ENCODE data around the gene SCD. TPM values are rescaled to one million over a fixed set of nuclear protein-coding genes. Genes with fewer than 3 reads are reported as not detected.

Gene SCD
- total and polyA plus RNA-seq, 12 donors, result 1.8 to 62.7 (median 14.6) TPM

- intact Hi-C loops (cut with DNase I), result no loop called here
- Histone ChIP-seq H3K36me3 (no peaks in the 10 kb centered on the region), H3K4me3 (no peak overlapping the region), H3K4me1 (no peaks in the 10 kb centered on the region), H3K27me3 (peaks cover 0 to 92% (median 60%) of the 10 kb centered on the region in 7 donors), H3K27ac (no peak overlapping the region), H3K9me3 (no peaks in the 10 kb centered on the region)
- 71 to 81% methylated on average over 4 of the region's 4 CpGs for WGBS, 2 donors
- no peak for DNase-seq
- no peak for ATAC-seq
- TF ChIP-seq, protein P1, sequence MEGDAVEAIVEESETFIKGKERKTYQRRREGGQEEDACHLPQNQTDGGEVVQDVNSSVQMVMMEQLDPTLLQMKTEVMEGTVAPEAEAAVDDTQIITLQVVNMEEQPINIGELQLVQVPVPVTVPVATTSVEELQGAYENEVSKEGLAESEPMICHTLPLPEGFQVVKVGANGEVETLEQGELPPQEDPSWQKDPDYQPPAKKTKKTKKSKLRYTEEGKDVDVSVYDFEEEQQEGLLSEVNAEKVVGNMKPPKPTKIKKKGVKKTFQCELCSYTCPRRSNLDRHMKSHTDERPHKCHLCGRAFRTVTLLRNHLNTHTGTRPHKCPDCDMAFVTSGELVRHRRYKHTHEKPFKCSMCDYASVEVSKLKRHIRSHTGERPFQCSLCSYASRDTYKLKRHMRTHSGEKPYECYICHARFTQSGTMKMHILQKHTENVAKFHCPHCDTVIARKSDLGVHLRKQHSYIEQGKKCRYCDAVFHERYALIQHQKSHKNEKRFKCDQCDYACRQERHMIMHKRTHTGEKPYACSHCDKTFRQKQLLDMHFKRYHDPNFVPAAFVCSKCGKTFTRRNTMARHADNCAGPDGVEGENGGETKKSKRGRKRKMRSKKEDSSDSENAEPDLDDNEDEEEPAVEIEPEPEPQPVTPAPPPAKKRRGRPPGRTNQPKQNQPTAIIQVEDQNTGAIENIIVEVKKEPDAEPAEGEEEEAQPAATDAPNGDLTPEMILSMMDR (IDR thresholded peaks at IDR 0.05), result no peak
These were observed 31.4 kb upstream of the SCD start for GRCh38 chr10:100315615-100316014.

GRCh38 chr10:100318207-100318606 lies 28.8 kb upstream of the SCD start:
- Histone ChIP-seq H3K4me1 (no peaks in the 10 kb centered on the region), H3K27me3 (peaks cover 0 to 78% (median 48%) of the 10 kb centered on the region in 7 donors), H3K27ac (no peak overlapping the region), H3K4me3 (no peak overlapping the region), H3K9me3 (no peaks in the 10 kb centered on the region), H3K36me3 (no peaks in the 10 kb centered on the region)
- WGBS, 2 donors, result 86% methylated on average over 4 of the region's 4 CpGs
- DNase-seq, result no peak
- TF ChIP-seq, protein P1 (IDR thresholded peaks at IDR 0.05), result no peak
- ATAC-seq, result no peak
- intact Hi-C loops (cut with DNase I), result no loop called here

DNA sequence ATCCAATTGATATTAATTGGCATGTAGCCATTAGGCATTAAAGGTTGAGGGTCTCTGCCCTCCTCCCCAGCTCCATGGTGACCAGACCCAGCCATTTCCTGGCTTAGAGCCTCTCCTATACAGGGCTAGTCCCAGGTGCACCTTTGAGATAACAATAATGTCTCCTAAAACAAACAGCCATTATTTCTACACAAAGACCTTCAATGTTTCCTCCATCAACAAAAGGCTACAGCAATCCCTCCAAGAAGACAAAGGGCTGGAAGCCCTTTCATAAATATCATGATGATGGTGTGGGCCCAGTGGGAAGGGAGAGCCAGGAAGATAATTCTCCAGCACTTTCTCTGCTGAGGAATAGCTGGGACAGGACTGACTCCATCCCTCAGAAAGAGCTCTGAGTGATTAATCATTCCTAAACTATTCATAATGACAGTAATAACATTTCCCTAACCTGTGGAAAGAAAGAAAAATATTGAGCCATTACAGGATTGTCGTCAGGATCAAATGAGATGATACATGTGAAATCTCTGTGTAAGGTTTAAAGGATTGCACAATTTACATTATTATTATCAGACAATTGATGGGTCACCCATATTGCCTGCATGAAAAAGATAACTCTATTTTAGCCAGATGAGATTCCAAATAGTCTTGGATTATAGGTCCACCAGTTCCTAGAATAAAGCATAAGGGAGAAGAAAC lies 27.2 kb upstream of the SCD start:
- Histone ChIP-seq H3K4me3 (no peak overlapping the region), H3K27ac (no peak overlapping the region), H3K4me1 (no peaks in the 10 kb centered on the region), H3K9me3 (no peaks in the 10 kb centered on the region), H3K27me3 (peaks cover 0 to 75% (median 51%) of the 10 kb centered on the region in 7 donors), H3K36me3 (no peaks in the 10 kb centered on the region)
- intact Hi-C loops (cut with DNase I), result no loop called here
- no peak for ATAC-seq
- TF ChIP-seq, protein P1 (IDR thresholded peaks at IDR 0.05), result no peak
- 79 to 84% methylated on average over 1 of the region's 1 CpG for WGBS, 2 donors
- no peak for DNase-seq

- no peaks in the 10 kb centered on the region for H3K9me3 ChIP-seq
- DNase-seq (no peak), ATAC-seq (no peak)
- no peak overlapping the region for H3K4me3 ChIP-seq
- peaks cover 0 to 13% (median 7%) of the 10 kb centered on the region in 9 donors for H3K4me1 ChIP-seq
- TF ChIP-seq, protein P1 (IDR thresholded peaks at IDR 0.05), result no peak
- peaks cover 0 to 65% (median 35%) of the 10 kb centered on the region in 7 donors for H3K27me3 ChIP-seq
- 48 to 50% methylated on average over 7 of the region's 7 CpGs for WGBS, 2 donors
- intact Hi-C loops (cut with DNase I), result no loop called here
- H3K36me3 ChIP-seq, result no peaks in the 10 kb centered on the region
- H3K27ac ChIP-seq, result no peak overlapping the region
These were observed 21.9 kb upstream of the SCD start for GRCh38 chr10:100325158-100325557.

All from heart right ventricle (tissue), 16 donors.